Measurements from ENCODE around the gene SORL1.
A peak's percentile ranks its signal among the peaks of the same experiment; 100 is the strongest.

SORL1 gene

DNA sequence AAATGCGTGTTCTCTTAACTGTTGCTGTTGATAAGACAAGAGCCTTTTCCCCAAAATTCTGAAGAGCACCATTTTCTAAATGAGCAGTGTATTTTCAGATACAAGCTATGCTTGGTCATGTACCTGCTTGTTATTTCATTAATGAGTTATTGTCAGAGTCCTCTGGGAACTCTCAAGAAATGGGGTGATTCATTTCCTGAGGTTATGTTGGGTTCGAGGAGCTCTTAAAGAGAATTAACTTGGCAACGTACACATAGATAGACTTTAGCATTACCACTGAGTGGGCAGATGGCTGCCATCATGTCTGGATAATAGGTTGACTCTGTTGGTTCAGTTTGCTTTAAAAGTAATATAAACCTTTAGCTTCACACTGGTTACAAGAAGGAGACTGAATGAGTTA lies 88.5 kb downstream of the SORL1 start:
- DNase-seq: no peak

DNA sequence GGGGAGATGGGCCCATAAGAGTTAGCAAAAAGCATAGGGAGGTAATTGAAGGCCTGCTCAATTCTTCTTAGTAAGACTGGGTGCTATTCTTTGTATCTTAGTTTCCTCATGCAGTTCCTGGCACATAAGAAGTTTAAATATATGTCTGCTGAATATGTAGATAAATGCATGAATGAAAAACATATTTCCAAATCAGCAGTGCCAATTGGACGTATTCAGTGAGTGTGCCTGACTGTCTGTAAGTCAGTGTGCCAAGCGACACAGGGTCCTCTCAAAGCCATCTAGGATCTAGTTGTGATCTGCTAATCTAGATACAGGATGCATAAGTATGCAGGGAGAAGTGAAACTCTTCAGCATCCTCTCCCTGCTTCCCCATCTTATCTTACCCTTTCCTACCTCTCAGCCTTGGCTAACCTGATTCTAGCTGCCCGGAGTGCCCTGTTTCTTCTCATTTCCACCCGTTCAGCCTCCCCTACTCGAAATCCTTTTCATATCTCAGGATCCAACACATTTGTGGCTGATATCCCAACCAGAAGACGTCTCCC lies 91.8 kb downstream of the SORL1 start:
- no peak for DNase-seq

DNA sequence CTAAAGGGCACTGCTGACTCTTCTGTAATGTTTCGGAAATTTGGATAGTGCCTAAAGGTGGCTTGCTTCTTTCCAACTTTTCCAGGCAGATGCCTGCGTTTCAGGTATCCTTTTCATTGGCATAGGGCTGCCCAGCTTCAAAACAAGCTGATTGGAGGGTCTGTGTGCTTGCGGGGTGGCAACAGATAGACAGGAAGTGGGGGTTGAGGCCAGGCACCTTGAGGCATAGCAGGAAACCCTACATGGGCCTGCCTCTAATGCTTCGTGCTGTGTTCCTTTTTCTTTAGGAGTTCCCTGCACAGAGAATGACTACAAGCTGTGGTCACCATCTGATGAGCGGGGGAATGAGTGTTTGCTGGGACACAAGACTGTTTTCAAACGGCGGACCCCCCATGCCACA lies 92.8 kb downstream of the SORL1 start:
- DNase-seq: no peak

DNA sequence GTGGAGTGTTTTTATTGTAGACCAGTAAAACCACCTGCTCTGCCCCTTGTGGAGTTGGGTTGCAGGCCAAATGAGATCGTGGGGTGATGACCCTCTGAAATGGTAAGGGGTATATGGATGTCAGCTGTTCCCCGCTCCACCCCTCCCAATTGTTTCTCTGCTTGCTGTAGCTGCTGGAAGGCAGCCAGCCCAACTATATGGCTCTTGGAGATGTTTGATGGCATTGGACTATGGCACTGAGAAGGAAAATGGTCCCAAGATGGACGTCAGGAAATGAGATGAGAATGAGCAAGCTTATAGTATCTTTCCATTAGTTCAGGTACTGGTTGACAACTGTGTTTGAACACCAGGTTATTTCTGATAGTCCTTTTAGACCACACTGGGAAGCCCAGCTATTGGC lies 95.5 kb downstream of the SORL1 start:
- DNase-seq: no peak

DNA sequence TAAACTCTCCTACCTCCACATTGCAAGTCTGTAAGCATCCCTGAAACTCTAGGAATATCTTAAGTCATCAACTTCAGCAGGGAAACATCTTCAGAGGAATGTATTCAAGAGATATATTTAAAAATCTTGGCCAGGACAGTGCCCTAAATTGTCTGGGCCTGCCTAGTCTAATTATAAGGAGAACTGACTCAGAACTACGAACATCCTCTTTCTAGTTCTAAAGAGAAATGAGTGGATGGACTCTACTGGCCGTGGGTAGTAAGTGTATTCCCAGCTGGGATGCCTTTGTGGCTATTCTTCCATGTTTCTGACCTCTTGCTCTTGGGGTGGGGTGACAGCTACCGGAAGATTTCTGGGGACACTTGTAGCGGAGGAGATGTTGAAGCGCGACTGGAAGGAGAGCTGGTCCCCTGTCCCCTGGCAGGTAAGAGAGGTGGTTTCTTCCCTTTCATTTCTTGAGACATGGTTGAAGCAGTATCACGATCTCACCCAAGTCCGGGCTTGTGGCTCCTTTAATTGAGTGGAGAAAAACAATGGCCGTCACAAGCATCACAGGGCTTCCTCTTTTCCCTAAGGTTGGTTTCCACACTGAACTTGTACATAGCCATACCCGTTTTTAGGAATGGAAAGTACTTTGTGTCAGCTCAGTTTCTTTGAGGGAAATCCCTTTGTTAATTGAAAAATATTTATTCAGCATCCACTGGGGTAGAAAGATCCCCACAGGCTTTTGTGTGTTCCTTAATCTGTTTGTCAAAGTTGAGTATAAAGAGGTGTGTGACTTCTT lies 98.3 kb downstream of the SORL1 start:
- DNase-seq: no peak

DNA sequence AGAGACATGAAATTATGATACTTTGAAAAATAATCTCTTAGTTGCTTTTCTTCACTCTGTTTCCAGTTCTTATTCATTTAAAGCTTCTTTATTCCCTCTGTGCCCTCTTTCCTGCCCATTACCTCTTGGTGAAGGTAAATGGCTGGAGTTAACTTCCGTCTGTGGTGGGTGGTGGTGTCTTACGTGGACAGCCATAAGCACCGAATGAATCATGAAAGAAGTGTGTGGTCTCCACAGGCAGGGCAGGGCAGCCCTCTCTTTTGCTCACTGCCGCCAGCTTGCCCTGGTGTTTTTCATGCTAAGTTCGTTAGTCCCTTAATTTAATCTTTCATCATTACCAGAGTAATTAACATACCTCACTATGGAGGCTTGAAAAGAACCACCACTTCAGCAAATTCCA lies 99.3 kb downstream of the SORL1 start:
- DNase-seq: no peak

DNA sequence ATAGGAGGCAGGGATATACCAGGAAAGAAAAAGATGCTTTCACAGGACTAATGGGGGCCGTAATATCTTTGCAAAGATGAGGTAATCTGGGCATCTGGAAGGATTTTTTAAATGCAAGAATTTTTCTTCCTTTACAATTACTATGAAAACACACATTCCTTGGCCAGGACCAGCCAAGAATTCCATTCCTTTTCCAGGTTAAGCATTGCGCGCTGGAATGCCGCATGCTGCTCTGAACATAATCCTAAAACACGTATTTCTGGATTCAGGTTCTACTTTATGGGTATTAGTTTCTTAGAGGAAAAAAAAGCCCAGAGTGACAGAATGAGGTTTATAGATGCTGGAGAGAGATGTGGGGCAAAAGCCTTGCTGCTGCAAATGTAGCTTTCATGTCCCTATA lies 100.0 kb downstream of the SORL1 start:
- no peak for DNase-seq

DNA sequence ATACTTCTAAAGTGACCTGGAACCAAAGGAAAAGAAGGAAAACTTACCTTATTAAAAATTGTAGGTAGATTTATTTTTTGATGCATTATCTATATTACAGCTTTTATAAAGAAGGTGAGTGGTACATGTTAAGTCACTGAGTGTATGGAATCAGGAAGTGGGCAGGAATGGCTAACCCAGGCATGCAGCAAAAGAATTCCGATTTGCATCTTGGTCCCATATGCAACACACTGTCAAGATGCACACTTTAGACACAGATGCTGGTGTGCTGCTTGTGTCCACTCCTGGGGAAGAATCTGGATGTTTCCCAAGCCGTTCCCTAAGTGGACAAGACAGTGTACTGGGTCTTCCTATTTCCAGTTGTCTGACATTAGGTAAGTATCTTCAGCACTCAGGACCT lies 100.5 kb downstream of the SORL1 start:
- DNase-seq: no peak

DNA sequence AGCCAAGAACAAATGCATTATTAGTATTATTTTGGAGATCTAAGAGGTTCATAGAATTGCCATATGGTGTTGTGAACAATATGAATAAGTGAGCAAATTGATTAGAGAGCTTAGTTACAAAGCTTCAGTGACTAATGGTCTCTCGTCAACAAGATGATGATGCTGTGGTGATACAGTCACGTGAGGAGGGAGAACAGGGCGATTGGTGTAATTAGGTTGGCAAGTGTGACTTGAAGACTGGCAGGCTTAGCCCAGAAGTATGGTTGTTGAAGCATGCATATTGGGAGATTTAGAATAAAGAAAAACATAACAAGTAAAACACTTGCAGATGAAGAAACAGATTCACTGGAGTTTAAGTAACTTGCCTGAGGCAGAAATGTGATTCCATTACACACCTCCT lies 101.3 kb downstream of the SORL1 start:
- DNase-seq: no peak

DNA sequence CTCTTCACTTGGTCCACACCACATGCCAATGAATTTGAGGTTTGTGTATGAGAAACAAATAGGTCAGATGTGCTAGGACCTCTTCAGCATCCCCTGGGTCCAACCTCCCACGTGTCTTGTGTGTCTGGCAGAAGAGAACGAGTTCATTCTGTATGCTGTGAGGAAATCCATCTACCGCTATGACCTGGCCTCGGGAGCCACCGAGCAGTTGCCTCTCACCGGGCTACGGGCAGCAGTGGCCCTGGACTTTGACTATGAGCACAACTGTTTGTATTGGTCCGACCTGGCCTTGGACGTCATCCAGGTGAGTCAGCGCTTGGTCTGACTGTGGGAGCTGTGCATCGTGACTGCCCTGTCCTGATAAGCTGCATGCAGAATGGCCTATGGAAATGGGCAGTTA lies 101.7 kb downstream of the SORL1 start:
- no peak for DNase-seq

DNA sequence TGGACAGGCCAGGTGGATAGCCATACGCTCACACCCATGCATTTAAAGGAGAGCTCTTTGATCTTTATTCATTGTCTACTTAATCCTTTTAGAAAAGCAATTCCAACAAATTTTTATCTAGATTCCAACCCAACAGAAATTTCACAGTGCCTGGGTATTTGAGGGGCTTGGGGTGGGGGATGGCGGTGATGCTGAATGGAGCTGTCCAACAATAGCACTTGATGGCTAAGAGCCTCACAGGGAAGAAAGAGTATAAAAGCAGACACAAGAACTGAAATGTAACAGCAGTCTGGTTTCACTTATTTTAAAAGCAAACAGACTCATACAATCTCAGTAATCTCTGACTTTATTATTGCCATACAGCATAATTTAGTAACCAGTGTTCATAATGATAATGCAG lies 102.4 kb downstream of the SORL1 start:
- no peak for DNase-seq

DNA sequence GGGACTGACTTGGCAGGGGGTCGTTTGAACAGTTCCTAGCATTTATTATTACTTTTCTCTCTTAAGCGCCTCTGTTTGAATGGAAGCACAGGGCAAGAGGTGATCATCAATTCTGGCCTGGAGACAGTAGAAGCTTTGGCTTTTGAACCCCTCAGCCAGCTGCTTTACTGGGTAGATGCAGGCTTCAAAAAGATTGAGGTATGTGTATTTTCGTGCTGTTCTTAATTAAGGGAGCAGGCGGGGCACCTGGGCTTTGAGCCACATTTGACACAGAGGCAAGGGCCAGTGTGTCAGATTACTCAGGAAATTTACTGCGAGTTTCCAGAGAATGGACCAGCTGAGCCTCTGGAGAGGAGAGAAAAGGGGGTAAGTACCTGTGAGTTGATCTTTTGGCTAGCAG lies 103.0 kb downstream of the SORL1 start:
- no peak for DNase-seq

DNA sequence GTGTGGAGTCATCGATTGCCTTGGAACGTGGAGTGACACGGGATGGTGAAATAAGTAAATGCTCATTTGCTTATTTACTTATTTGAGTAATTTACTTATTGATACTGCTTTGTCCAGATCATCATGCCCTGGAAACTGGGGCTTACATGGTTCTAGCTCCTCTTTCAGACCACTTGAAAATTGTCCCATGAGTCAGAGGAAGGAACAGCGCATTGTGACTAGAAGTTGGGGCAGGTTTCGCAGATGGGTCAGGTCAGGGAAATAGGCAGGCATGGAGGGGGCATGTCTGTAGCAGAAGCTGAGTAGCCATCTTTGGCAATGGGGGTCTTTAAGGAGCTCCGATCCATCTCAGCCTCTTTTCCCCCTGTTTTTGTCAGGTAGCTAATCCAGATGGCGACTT lies 104.8 kb downstream of the SORL1 start:
- DNase-seq: no peak

DNA sequence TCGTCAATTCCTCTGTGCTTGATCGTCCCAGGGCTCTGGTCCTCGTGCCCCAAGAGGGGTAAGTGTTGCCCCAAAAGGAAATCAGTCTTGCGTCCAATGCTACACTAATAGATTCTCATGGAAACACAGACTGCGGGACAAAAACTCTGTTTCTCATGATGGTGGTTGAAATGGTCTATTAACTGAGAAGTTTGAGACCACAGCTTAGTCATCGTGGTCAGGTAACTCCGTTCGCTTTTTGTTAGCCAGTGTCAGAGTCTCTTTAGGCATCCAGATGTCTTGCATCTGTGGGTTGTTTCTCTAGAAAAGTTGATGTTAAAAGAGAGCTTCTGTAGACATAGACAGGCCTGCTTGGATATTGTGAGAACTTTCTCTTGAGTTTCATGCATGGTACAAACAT lies 105.2 kb downstream of the SORL1 start:
- DNase-seq: no peak

DNA sequence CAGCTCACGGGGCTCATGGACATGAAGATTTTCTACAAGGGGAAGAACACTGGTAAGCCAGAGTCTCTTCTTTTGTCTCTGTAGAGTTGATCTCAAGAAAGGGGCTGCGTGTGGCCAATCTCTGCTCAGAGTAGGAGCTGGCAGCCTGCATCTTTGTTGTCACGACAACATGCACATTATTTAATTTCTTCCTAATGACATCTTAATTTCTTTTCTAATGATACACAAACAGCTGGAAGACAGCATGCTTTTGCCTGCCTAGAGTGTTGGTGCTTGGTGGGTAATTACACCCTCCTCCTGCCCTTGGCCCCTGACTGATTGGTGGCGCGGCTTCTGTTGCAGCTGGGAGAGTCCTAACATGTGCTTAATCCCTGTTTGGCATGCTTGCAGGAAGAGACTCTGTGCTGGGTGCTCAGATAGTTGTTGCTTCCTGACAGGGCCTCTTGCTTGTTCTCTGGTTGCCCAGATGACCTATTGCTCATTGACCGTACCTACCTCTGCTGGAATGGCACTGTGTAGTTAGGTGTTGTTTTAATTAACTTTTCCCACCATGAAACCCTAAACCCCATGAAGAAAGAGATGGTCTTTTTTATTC lies 107.6 kb downstream of the SORL1 start:
- DNase-seq: no peak

DNA sequence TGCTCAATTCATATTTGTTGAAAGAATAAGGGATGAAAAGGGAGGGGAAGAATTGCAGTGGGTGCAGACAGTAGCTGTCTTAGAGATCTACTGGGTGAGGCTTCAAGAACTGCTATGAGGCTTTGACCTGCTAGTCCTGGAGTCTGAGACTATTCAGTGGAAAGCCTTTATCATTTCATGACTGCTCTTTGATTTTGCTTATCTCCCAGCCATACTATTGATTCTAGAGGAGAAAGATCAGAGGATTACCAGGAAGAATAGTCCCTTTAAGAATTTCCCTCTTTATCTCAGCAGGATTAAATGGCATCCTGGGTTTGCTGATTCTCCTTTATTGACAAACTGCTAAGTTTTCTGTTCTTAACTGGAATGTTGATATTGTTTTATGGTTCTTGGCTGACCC lies 108.1 kb downstream of the SORL1 start:
- no peak for DNase-seq

DNA sequence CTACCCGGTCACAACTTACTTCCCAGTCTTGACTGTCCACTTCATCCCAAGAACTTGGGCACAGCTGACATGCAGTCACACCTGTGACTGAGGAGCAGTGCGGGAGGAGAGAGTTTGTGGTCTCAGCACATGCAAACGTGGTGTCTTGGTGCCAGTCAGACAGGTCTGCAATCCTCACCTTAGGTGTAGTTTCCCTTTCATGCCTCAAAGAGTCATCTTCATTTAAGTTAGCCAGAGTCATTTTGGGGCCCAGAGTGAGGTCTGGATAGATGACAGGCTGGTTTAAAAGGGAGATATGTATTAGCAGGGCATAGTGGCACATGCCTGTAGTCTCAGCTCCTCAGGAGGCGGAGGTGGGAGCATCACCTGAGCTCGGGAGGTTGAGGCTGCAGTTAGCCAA lies 109.1 kb downstream of the SORL1 start:
- DNase-seq: no peak

DNA sequence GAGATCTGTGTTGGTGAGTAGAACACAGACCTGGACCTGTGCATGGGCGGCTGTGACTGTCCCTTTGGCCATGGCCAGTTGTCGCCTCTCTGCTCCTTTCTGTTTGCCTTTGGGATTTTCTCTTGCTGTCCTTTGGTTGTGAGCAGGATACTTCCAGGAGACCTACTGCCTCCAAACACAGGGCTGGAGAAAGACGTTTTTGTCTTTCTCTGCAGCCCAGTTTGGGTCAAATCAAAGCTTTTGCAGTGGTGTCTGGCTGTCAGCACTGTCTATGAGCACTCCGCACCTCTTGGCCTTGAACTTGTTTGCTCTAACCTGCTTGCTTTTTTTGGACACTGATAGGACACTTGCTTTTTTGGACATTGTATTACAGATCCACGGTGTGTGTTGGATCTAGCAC lies 109.6 kb downstream of the SORL1 start:
- DNase-seq: no peak

DNA sequence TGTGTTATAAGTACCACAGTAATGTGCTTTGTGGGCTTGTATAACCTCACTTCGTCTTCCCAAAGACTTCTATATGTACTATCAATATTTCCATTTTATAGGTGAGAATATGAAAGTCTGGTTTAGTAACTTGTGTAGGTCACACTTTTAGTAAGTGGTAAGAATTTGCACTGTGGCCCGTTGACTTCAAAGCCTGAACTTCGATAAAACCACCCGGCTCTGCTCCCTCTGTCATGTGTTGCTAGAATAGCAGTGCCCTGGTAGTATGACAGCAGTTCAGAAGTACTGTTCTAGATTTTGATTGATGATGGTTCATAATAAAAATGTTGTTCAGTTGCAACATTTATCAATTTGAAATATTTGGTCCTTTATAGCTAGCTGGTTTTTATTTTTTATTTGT lies 110.9 kb downstream of the SORL1 start:
- DNase-seq: peak; percentile 37 to 47

DNA sequence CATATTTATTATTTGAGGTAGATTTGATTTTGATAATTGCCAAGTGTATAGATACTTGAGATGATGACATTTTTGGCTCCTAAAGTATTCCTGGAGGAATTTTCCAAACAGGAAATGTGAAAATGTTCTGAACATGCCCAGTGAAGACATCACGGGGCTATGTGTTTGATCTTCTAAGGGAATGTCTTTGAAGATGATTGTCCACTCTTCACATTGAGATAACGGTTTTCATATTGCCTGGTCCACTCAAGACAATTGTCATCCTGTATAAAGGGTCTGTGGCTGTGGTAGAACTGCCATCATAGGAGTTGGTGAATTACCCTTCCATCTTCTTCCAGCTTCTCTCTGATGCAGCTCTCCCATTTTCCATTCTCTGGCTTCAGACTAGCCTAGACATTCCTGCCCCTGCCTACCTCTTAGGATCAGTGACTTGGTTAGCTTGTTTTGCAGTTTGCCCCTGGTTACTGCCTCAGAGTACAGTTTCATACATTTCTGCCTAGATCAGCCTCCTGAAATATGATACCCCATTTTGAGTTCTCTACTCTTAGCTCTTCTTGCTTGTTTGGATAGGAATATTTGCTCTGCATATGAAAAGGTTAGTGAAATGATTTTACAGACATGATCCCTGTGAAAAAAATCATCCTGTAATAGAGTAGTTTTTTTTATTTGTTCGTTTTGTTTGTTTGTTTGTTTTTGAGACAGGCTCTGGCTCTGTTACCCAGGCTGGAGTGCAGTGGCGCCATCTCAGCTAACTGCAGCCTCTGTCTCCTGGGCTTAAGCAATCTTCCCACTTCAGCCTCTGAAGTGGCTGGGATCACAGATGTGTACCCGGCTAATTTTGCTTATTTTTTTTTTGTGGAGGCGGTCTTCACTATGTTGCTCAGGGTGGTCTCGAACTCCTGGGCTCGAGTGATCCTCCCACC lies 112.0 kb downstream of the SORL1 start:
- no peak for DNase-seq

DNA sequence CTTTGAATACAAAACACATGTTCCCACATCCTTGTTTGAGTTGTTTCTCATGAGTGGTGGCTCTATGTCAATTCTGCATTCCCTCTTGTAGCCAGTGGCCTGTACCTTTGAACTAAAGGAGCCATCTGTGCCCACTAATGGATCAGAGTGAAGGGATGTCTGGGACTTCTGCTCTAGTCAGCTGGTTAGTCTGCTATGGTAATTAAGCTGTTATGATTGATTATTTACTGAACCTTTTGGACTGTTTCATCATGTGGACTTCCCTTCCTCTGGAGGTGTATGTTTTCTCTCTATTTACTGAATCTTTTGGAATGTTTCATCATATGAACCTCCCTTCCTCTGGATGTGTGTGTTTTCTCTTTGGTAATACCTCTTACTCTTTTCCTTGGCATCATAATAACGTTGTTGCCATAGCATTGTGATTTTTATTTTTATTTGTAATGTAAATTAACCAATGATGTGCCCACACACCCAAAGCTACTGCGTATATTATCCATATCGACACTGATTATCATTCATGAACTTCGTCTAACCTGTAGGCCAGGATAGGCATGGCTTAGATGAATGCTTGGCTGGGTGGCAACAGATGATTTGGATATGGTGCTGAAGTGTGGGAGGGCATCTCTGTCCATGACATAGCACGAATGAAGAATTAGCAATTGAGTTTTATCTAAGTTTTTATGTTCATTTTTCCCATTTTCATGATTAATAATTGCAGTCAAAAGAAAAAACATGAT lies 113.0 kb downstream of the SORL1 start:
- DNase-seq: no peak

DNA sequence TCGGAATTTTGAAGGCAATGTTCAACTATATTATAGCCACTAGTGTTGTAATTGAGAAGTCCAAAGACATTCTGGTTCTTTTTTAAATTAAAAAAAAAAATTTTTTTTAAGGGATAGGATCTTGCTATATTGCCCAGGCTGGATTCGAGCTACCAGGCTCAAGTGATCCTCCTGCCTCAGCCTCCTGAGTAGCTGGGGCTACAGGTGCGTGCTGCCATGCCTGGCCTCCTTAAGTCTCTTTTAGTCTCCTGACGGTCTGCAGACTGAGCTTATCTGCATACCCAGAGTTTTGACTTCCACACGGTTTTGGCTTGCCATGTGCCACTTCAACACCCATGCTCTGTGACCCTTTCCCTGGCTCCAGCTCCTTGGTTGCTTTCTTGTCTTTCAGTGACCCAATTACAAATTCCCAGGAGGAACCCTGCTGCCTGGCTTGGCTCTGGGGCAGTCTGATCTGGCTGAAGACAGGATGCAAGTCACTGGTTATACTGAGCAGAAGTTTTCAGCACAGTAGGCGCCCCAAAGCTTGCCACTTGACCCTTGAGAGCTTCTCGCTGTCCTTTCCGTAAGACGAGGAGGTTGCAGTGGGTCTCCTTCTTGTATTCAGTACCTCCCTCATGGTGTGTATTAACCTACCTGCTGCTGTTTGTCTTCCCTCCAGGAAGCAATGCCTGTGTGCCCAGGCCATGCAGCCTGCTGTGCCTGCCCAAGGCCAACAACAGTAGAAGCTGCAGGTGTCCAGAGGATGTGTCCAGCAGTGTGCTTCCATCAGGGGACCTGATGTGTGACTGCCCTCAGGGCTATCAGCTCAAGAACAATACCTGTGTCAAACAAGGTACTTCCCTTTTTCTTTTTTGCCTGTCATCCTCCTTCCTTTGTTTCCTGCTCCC lies 114.4 kb downstream of the SORL1 start:
- DNase-seq: no peak

All from activated CD4-positive, alpha-beta T cell treated with anti-CD3 and anti-CD28 coated beads, Interleukin-2, amount 50 U/mL, for 48 hours (primary cell).